ENCODE results near the gene CACNG4.

The CACNG4 gene

DNA sequence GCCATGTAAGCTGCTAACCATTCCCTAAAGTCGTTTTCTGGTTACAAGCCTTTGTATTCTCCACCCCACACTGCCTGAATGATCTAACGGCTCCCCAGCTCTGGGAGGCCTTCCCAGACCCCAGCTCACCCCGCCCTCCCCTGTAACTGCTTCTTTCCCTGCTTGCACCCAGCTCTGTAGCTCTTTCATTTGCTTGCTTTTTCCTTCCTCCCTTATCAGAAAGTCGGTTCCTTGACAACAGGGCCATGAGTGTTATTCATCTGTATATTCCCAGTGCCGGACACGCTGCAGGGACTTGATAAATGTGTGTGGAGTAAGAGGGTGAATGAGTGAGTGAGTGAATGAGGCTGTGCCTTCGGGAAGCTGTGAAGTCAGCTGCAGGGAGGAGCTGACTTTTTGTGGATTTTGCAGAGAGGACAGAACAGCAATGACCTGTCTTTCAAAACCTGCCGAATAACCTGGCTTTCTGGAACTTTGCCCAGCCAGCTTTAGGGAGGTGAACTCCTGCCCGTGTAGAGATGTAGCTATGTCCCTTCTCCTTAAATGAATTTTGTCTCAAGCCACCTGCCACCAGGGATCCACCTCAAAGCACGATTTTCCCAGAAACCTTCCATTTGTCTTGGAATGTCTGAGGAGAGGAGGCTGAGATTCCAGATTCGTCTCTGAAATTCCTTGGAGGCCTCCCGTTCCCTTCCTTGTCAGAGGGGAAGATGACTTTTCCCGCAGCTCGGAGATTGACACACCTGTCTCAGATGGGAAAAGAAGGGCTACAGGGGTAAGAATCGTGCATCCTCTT is 20.0 kb upstream of the CACNG4 start:
- no peak for DNase-seq (ENCODE audit: low read depth)

DNA sequence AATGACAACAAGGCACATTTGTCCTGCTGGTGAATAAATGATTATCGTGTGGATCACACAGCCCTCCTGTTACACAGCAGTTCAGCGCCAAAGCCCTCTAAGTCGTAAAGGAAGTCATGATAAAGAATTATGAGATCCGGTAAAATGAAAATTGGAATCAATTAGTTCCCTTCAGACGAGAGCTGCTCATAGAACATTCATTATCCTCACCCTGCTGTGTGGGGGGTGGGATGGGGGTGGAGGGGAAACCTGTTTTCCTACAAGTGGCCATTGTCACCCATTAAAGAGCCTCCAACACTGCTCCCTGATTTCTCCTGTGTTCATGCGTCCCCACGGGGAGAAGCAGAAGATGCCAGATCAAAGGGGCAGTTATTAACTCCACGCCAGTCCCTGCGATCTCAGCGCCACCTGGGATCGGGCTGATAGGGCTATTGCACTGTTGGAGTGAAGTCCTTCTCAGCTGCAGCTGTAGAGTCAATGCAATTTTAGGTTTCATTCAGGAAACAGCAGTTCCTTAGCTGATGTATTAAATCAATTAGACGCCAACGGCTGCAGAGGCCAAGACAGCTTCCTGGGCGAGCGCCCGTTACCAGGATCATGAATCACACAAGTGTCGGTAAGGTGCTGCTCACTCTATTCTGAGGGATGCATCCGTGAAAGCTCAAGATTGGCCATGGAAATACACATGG is 19.2 kb upstream of the CACNG4 start:
- no peak for DNase-seq (ENCODE audit: low read depth)

DNA sequence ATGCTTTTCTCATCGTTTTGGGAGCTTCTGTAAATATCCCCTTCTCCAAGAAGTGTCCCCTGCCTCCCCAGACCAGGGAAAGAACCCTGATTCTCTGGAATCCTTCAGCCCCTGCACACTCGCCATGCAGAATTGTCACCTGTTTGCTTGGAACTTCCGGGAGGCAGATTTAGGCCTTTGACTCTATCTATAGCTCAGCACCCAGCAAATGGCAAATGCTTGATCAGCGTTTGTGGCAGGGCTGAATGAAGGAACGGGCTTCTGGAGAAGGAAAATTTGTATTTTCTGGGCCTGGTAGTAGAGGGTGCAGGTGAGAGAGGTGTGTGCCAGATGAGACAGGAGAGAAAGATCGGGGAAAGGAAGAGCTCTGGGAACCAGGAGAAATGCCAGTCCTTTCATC is 18.3 kb upstream of the CACNG4 start:
- no peak for DNase-seq (ENCODE audit: low read depth)

DNA sequence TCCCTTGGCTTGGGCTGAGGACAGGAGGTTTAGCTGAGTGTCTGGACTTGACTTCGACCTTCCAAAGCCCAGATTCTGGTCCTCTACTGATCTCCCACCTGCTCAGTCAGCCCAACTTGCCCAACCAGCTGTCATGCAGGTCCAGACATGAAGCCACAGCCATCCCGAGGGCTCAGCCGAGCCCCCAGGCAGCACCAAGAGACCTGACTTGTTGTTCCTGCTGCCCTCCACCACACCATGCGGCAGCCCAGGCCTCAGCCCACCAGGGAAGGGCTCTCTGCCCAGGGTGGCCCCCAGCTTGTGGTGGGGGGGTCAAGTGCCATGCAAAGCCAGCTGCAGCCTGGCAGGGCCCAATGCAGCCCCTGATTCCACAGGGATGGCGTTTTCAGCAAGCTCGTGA is 17.2 kb upstream of the CACNG4 start:
- DNase-seq (ENCODE audit: low read depth), result no peak

DNA sequence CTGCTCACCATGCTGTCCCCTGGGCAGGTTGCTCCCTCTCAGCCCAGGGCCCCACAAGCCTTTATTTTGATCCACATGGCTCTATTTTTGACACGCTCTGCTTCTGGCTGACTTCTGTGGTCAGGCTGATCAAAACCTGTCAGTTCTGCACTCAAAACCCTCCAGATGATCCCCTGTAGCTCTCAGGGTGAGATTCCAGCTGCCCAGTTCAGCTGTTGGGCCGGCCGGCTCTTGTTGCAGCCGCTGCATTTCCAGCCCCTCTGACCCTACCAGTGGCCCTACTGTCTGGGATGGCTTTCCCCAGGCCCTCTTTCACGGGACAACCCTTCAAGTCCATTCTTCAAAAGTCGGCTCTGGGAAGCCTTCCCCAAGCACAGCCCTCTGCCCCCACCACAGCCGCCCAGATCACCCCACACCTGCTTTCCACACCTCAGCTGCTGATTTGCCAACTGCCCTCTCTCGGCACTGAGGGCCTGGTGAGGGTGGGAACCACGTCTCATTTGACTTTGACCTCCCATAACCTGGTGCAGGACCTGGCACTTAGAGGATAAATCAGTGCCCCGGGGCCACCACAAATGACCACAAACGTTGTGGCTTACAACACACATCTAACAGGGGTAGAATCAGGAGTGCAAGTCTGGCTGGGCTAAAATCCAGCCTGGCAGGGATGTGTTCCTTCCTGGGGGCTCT is 16.3 kb upstream of the CACNG4 start:
- DNase-seq (ENCODE audit: low read depth), result no peak

- no peak for DNase-seq (ENCODE audit: low read depth)
These were observed 15.0 kb upstream of the CACNG4 start for GRCh38 chr17:66949501-66949900.

DNA sequence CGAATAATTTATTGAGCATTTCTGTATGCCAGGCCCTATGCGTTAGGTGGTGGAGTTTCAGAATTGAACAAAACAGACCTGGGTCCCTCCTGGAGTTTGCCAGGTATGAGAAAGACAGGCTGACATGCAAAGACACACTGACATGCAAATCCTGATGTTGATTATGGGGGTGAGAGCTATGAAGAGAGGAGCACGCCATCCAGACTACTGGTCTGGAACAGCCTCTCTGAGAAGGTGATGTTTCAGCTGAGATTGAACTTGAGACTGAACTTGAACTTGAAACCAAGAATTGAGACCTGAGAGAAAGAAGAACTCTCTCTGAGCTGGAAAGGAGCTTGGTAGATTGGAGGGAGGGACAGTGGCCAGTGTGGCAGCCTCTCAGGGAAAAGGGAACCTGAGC is 14.2 kb upstream of the CACNG4 start:
- no peak for DNase-seq (ENCODE audit: low read depth)

DNA sequence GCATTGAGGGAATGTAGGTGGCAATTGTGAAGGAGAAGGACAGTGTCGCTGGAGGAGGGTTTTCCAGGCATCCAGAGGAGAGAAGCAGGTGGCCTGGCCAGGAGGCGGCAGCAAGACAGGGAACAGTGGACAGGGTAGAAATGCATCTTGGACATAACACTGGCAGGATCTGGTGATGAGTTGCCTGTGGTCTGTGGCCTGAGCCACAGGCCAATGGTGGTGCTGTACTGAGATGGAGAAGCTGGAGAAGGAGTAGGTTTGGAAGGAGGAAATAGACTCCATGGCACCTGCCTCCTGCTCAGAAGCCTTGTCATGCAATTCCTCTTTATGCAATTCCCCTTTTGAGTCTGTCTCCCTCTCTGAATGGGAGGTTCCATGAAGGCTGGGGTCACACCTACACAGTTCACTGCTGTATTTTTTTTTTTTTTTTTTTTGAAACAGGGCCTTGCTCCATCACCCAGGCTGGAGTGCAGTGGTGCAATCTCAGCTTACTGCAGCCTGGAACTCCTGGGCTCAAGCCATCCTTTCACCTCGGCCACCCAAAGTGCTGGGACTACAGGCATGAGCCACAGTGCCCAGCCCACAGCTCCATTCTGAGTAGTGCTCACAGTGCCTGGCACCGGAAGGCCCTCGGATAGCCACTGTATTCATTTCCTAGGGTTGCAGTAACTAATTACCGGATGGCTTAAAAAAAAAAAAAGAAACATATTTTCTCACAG is 13.5 kb upstream of the CACNG4 start:
- no peak for DNase-seq (ENCODE audit: low read depth)

DNA sequence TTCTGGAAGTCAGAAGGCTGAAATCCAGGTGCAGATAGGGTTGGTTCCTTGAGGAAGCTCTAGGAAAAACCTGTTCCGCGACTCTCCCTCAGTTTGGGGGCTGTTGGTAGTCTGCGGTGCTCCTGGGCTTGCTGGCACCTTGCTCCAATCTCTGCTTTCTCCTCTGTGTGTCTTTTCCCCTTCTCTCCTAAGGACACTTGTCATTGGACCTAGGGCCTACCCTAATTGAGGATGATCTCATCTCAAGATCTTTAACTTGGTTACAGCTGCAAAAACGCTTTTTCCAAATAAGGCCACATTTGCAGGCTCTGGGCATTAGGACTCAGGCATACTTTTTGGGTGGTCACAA is 12.9 kb upstream of the CACNG4 start:
- DNase-seq (ENCODE audit: low read depth), result no peak

GRCh38 chr17:66952031-66952524 is 12.4 kb upstream of the CACNG4 start:
- no peak for DNase-seq (ENCODE audit: low read depth)

DNA sequence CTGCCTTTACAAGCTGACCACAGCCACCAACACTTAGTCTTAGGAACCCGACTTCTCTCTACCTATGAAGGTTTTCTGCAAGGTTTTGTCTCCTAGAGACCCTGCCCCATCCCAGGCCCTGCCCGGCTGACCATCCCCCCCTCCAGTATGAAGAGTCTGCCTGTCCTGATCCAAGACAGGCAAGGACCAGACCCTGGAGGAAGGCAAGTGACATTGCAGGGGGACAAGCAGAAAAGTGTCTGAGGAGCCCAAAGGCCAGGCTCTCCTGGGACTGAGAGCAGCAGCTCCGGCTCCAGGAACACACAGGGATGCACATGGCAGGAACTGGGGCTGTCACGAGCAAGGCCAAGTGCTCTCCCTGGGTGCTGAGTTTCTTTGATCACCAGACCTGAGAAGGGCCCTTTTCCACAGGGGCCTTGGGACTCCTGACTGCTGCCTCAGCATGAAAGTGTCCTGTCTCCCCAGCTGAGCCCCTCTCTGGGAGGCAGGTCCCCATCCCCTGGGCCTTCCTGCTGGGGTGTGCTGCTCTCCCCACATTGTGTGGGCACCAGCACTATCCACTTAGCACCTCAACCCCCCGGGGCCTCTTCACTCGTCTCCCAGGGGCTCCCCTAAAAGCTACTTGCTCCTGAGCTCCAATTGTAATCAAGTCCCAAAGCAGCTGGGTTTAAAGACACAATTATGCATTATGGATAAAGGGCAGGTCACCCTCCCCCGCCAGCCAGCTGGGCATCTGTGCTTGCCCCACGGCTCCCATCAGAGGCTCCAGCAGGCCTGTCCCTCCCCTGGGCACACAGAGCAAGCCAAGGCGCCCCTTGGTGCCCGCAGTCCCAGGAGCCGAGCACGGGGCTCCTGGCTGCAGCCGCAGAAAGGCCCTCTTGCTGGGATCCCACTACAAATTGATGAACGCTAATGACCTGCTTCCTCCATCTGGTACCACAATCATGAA is 11.6 kb upstream of the CACNG4 start:
- no peak for DNase-seq (ENCODE audit: low read depth)

DNA sequence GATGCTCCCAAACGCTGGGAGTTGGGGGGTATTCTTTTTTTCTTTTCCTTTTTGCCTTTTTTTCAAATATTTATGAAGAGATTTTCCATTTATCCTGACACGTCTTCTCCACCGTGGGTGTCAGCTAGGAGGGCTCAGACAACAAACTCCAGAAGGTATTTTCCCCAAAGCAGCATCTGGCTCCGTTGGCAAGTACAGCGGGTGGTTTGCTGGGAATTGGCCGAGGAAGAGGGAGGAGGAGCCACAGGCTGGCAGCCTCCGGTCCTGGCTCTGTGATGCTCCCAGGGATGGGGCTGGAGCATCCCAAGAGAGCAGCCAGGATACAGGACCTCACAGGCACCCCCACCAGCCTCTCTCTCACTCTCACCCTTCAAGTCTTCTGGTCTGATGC is 10.9 kb upstream of the CACNG4 start:
- DNase-seq (ENCODE audit: low read depth), result no peak

DNA sequence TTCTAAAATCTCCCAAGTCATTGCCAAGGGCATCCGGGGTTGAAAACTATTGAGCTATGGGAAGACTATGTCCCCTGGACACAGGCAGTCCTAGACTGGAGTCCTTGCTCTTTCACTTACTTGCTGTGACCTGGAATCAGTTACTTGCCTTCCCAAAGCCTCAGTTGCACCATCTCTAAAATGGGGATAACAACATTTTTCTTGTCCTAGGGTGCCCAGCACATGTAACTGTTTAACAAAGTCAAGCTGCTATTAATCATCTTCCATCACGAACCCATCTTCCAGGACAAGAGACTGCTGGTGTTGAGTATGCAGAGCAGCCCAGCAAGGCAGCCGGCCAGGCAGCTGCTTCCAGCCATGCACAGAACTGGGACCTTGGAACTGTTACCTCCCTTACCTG is 9.9 kb upstream of the CACNG4 start:
- no peak for DNase-seq (ENCODE audit: low read depth)

DNA sequence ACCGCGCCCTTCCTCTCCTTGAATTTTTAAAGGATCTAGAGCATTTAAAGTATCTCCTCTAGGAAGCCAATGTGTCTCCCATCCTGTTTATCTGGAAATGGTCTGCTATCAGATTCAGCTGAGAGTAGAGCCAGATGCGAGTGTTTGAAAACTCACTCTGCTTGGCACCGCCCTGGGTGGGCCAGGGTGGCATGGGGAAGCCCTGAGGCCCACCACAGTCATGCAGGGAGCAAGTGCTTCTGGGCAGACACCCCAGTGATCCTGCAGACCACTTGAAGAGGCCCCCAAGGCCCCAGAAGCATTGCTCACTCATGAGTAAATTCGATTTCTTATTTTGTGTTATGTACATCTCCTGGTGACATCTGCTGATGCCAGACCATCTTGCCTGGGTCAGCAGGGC is 8.7 kb upstream of the CACNG4 start:
- no peak for DNase-seq (ENCODE audit: low read depth)

DNA sequence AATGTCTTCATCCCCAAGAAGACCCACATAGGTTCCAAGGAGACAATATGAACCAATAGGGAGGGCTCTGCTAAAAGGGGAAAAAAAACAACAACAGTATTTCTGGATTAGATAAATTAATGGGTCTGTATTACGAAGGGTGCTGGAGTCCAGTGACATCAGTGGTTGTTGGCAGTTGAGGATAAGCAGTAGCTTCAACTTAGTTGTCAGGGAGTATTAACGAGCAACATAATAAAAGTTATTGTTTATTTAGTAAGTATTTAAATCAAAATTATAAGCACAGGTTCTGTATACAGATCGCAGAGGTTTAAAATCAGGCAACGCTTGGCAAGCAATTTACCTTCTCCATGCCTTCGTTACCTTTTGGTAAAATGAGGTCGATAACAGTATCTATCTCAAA is 7.6 kb upstream of the CACNG4 start:
- DNase-seq (ENCODE audit: low read depth), result no peak

DNA sequence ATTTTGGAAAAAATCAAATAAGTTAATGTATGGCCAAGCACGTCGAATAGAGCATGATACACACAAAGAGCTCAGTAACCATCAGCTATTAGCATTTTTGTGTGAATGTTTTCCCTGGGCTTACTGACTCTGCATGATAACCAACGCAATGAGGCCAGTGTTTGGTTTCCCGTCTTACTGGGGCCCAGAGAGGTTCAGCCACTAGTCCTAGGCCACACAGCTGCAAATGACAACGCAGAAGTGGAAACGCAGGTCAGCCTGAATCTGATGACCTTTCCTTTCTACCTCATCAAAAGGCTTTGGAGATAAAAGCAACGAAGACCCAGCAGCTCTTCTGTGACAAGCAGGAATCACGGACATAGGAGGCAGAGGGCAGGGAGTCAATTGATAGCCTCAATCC is 7.2 kb upstream of the CACNG4 start:
- DNase-seq (ENCODE audit: low read depth), result no peak

DNA sequence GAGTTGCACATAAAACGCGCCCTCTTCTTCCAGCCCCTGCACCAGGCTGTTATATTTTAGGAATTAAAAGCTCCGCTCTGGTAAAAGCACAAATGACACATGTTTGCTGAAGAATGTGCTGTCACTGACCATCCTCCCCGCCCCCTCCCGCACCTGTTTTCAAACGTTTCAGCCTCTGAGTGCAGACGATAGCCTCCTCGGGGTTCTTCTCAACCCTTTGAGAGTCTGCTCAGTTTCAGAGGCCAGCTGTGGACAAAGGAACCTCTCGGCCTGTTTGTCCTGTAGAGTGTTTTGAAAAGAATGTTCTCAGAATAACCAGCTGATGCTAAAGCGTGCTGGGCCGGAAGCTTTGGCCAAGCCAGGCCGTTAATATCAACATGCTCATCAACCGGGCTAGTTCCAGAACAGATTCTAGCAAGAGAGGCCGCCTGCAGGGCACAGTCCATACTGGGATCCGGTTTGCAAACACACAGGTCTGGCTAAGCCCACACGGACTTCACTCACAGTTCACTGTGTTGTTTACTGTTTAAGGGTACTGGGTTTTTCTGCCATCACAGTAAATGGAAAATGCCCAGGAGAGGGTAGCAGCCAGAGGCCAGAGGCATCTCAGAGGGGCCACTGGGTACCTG is 6.4 kb upstream of the CACNG4 start:
- DNase-seq (ENCODE audit: low read depth), result no peak

- DNase-seq (ENCODE audit: low read depth), result no peak
These were observed 4.7 kb upstream of the CACNG4 start for GRCh38 chr17:66959641-66960375.

DNA sequence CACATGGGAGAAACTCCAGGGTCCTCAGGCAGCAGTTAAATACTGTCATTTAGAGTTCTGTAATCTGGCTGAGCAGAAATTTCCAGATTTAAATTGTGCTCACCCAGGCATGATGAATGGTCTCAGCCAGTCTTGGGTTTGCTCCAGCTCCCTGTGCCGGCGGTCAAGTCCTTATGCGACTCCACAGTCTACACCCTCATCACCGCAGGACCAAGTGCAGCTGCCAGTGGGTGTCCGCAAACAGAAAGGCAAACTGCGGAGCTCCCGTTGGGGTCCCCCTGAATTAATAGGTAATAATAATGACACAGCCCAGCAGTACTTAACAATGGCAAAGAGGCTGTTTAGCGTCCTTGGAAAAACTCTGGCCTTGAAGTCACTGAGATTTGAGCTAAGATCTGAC is 3.9 kb upstream of the CACNG4 start:
- no peak for DNase-seq (ENCODE audit: low read depth)

DNA sequence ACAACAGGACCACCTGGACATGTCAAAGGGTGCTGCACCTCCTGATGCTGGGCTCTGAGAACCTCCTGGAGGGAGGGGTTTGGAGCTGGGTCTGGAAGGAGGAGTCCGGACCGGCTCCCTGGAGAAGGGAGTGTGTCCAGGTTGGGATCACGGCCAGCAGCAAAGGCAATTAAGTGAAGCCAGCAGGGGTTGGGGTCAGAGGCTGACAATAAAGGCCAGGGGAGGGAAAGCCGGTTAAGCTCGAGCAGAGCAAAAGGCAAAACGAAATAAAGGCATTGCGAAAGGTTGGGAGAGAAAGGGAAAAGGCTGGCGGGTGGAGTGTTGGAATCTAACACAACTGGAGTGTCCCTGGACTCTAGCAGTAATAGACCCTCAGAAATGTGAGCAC is 992 bp upstream of the CACNG4 start:
- DNase-seq (ENCODE audit: low read depth), result no peak

Data from CMK (cell line).